GM18870 (cell line): ENCODE data around the gene KIF22.

Experiments
- ATAC-seq: cut with Tn5 transposase; IDR thresholded peaks from one replicate; pipeline ENCODE4 v1.9.1; 2021; ENCODE audit warnings: moderate library complexity; ENCODE audit not compliant: unreplicated experiment

Gene KIF22

GRCh38 chr16:29836623-29837022 is 46.1 kb downstream of the KIF22 start:
- no peak for ATAC-seq

GRCh38 chr16:29837841-29838240 is 47.3 kb downstream of the KIF22 start:
- no peak for ATAC-seq

GRCh38 chr16:29839822-29840221 is 49.3 kb downstream of the KIF22 start:
- no peak for ATAC-seq

- no peak for ATAC-seq
These were observed 49.7 kb downstream of the KIF22 start for GRCh38 chr16:29840240-29840639.

- no peak for ATAC-seq
These were observed 51.1 kb downstream of the KIF22 start for GRCh38 chr16:29841631-29842030.

- no peak for ATAC-seq
These were observed 52.3 kb downstream of the KIF22 start for GRCh38 chr16:29842732-29843346.

- no peak for ATAC-seq
These were observed 53.4 kb downstream of the KIF22 start for GRCh38 chr16:29843931-29844330.

GRCh38 chr16:29844575-29845331 is 54.2 kb downstream of the KIF22 start:
- ATAC-seq, result no peak

GRCh38 chr16:29845656-29846055 is 55.1 kb downstream of the KIF22 start:
- no peak for ATAC-seq

- ATAC-seq, result no peak
These were observed 58.1 kb downstream of the KIF22 start for GRCh38 chr16:29848420-29849297.

- ATAC-seq, result no peak
These were observed 59.0 kb downstream of the KIF22 start for GRCh38 chr16:29849505-29849904.

GRCh38 chr16:29850998-29851397 is 60.4 kb downstream of the KIF22 start:
- no peak for ATAC-seq

GRCh38 chr16:29852654-29853053 is 62.1 kb downstream of the KIF22 start:
- no peak for ATAC-seq

GRCh38 chr16:29854520-29855100 is 64.1 kb downstream of the KIF22 start:
- no peak for ATAC-seq
